Suprapubic skin (tissue), 3 donors: ENCODE measurements around the gene RELN.

ENCODE experiments used
- CTCF ChIP-seq, 2 donors: fragments of 200-600 bp in 1 of 2; fragments of 450-650 bp in 1 of 2; sonication (generic) in 1 of 2; IDR thresholded peaks; one replicate each; pipeline ENCODE4 v1.5.1; 2016 to 2019; ENCODE audit warnings: antibody characterized with exemption in 2 of 2, mild to moderate bottlenecking in 1 of 2, moderate library complexity in 1 of 2
- POLR2AphosphoS5 ChIP-seq, 3 donors: sonication (generic); formaldehyde crosslinking; IDR thresholded peaks; one replicate each; pipeline ENCODE4 v1.6.1; 2017; ENCODE audit warnings: antibody characterized with exemption in 3 of 3

- TF ChIP-seq CTCF (IDR thresholded peaks at IDR 0.05), result no peak
- no peak for TF ChIP-seq POLR2AphosphoS5 (IDR thresholded peaks at IDR 0.05)
Observed at GRCh38 chr7:103541947-103542346, 447.5 kb downstream of the RELN start.
